Activated CD4-positive, alpha-beta T cell treated with anti-CD3 and anti-CD28 coated beads, Interleukin-10, Interleukin-2, amounts not matched to agents 100 ng/mL and 50 ng/mL, durations not matched to agents 16 hours and 8 hours (primary cell): ENCODE measurements around the gene HDAC9.
"Not testable (repeated sequence)": the region's sequence is repeated elsewhere in the genome, so short reads cannot be mapped to it uniquely, and the experiment has no call there.

Experiments used
- DNase-seq: peaks from one replicate; pipeline ENCODE4 v3.0.0-alpha.2; 2020

Gene HDAC9

GRCh38 chr7:18990700-18991099 is 495.2 kb downstream of the HDAC9 start:
- not testable (repeated sequence) for DNase-seq

- no peak for DNase-seq
Observed at GRCh38 chr7:18993933-18994668, 498.6 kb downstream of the HDAC9 start.

- DNase-seq, result no peak
Observed at GRCh38 chr7:18995270-18995671, 499.7 kb downstream of the HDAC9 start.

- DNase-seq, result no peak
Observed at GRCh38 chr7:18995811-18996426, 500.4 kb downstream of the HDAC9 start.

GRCh38 chr7:18996583-18996982 is 501.0 kb downstream of the HDAC9 start:
- DNase-seq, result no peak

- no peak for DNase-seq
Observed at GRCh38 chr7:18997477-18998150, 502.1 kb downstream of the HDAC9 start.

DNA sequence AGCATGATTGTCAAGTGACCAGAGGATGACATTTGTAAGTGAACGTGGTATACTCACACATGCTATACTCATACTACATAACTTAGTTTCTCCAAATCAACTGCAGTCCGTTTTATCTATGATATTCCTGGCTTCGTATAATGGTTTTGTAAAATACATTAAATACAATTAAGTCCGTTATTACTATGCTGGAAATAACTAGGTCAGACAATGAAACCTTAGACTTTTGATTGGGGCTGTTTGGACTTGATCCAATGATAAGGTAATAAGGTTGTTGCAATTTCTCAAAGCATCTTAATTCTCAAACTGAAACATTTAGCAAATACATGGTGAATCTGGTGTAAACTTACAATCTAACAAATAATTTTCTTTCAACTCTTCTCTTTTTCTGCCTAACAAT is 504.9 kb downstream of the HDAC9 start:
- DNase-seq, result no peak

DNA sequence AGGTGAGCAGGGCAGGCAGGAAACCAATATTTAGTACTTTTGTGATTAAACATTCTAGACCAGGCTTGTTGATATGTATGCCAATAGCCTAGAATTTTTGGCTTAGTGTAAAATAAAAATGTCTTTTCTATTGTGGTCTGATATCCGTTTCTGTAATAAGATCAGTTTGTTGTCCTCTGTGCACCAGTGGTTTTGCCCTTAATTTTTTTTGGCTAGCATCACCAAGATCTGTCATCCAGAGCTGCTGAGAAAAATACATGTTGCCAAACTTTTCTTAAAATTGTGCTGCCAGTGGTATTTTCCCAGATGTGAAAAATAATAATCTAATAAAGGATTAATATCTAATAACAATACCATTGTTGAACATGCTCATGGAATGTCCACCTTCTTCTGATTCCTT is 506.3 kb downstream of the HDAC9 start:
- DNase-seq, result no peak

GRCh38 chr7:19009241-19009935 is 513.8 kb downstream of the HDAC9 start:
- no peak for DNase-seq

DNA sequence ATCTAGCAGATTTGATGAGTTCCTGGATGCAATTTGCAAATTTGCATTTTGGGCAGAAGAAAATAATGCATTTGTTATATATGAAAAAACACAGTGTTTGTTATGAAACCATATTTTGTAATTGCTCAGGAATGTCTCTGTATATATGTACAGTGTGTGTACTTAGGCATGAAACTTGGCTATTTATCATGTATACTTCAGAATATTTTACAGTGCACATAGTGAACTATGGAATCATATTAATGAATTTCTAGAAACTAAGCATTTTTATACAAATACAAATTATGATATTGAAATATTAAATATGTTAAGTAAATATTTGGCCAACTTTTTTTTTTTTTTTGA is 514.4 kb downstream of the HDAC9 start:
- no peak for DNase-seq

- no peak for DNase-seq
Observed at GRCh38 chr7:19011212-19011611, 515.7 kb downstream of the HDAC9 start.

GRCh38 chr7:19015098-19015497 is 519.5 kb downstream of the HDAC9 start:
- DNase-seq, result no peak

DNA sequence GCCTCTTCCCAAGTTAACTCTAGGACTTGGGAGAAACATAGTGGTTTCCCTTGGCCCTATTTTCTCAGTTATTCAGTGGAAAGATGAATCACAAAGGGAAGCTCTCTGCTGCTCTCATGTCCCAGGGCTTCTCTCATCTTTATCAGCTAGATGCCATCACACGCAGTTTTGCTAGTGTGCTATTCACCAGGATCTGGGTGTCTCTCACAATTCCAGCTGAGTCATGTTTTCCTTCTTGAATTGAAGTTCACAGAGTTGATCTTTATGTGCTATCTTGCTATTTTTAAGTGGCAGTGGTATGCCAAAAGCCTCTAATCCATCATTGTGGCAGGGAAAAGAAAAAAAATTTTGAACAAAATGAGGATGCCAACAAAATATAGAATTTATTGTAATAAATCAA is 520.6 kb downstream of the HDAC9 start:
- no peak for DNase-seq

- no peak for DNase-seq
Observed at GRCh38 chr7:19017374-19017773, 521.8 kb downstream of the HDAC9 start.

DNA sequence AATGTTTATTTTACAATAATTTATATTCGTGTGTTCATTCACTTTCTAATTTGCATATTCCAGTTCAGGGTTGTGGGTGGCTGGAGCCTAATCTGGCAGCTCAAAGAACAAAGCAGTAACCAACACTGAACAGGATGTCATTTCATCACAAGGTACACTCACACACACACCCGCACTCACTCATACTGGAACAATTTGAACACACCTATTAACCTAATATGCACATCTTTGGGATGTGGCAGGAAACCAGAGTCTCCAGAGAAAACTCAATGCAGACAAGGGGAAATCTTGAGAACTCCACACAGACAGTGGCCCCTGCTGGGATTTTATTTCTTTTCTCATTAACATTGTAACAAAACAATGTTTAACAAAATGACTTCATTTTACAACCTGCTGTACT is 524.5 kb downstream of the HDAC9 start:
- no peak for DNase-seq

- no peak for DNase-seq
Observed at GRCh38 chr7:19020711-19021110, 525.2 kb downstream of the HDAC9 start.

GRCh38 chr7:19023477-19023876 is 527.9 kb downstream of the HDAC9 start:
- DNase-seq, result no peak

DNA sequence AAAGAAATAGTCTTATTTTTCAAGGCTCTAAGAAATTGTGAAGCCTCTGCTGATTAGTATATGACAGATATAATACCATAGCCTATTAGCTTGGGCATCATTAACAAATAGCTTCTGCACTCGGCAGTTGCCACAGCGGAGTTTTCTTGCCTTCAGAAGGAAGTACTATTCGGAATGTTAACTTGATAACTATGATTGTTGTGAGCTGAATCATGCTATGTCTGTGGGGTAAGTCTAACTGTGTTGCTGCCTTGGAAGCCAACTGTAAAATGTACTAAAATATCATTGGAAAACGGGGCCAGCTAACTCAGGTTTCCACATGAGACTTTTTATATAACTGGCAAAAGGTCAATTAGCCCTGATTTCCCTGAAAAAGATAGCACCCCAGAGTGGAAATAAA is 528.7 kb downstream of the HDAC9 start:
- DNase-seq, result no peak

DNA sequence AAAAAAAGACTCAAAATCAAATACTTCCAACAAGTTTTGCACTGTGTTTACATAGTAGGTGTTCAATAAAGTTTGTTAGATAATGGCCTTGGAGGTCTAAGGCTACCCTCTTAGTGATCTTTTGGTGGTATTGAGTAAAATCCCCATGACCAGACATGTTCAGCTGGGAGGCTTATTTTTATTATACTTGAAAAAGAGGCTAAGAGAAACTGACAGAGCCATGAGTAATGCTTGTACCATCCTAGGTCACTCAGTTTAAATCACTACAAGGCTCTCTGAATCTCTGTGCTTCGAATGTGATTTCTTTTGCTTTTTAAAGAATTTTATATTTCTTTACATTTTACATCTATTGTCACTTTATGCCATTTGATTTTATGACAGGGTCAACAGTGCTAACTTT is 531.3 kb downstream of the HDAC9 start:
- no peak for DNase-seq

DNA sequence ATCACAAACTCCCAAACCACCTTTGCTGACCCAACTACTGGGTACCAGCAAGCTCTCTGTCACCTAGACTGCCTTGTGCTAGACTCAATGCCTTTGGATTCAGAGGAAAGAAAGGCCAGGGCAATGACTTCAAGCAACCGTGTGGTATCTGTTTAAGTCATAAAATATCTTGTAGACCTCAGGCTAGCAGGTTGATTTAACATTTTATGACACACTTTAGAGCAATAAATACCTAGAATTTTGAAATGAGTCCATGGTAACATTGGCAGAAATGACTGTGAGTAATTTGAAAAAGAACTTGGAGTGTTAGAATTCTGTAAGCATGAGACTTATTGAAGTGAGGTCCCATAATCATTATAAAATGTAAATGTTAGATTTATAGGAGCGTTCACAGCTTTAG is 534.7 kb downstream of the HDAC9 start:
- no peak for DNase-seq

GRCh38 chr7:19032942-19033341 is 537.4 kb downstream of the HDAC9 start:
- DNase-seq, result not testable (repeated sequence)

- peak; percentile 45 for DNase-seq
Observed at GRCh38 chr7:19051767-19052375, 556.3 kb downstream of the HDAC9 start.
